ENCODE data around the gene KBTBD4. TPM values are rescaled to one million over a fixed set of nuclear protein-coding genes. Genes with fewer than 3 reads are reported as not detected.
"Not testable (repeated sequence)": the region's sequence is repeated elsewhere in the genome, so short reads cannot be mapped to it uniquely, and the experiment has no call there.

The KBTBD4 gene
- polyA plus RNA-seq, 4 donors, result 9.8 to 13.7 (median 12.0) TPM

GRCh38 chr11:47564366-47564765 lies 14.4 kb downstream of the KBTBD4 start:
- not testable (repeated sequence) for H3K4me1 ChIP-seq (ENCODE audit: control insufficient read depth in 3 of 3, insufficient read depth in 2 of 3, low read depth in 1 of 3, low read length in 2 of 3); DNase-seq; FAIRE-seq; H3K27ac ChIP-seq (ENCODE audit: low read depth in 1 of 3, low read length in 2 of 3); H3K27me3 ChIP-seq (ENCODE audit: control insufficient read depth in 3 of 3, insufficient read depth in 3 of 3, low read length in 3 of 3); H3K4me3 ChIP-seq (ENCODE audit: low read depth in 1 of 3, low read length in 3 of 3); H3K9me3 ChIP-seq (ENCODE audit: control insufficient read depth in 2 of 2, insufficient read depth in 1 of 2, low read depth in 1 of 2, low read length in 1 of 2); H3K36me3 ChIP-seq (ENCODE audit: control insufficient read depth in 3 of 3, insufficient read depth in 2 of 3, low read depth in 1 of 3, low read length in 3 of 3)
- 88 to 92% (median 91%) methylated on average over 10 of the region's 10 CpGs for WGBS, 3 donors

- not testable (repeated sequence) for H3K36me3 ChIP-seq (ENCODE audit: control insufficient read depth in 3 of 3, insufficient read depth in 2 of 3, low read depth in 1 of 3, low read length in 3 of 3); H3K9me3 ChIP-seq (ENCODE audit: control insufficient read depth in 2 of 2, insufficient read depth in 1 of 2, low read depth in 1 of 2, low read length in 1 of 2); H3K4me3 ChIP-seq (ENCODE audit: low read depth in 1 of 3, low read length in 3 of 3); FAIRE-seq; H3K27ac ChIP-seq (ENCODE audit: low read depth in 1 of 3, low read length in 2 of 3); H3K4me1 ChIP-seq (ENCODE audit: control insufficient read depth in 3 of 3, insufficient read depth in 2 of 3, low read depth in 1 of 3, low read length in 2 of 3); DNase-seq; H3K27me3 ChIP-seq (ENCODE audit: control insufficient read depth in 3 of 3, insufficient read depth in 3 of 3, low read length in 3 of 3)
- WGBS, 3 donors, result 86 to 92% (median 87%) methylated on average over 4 of the region's 4 CpGs
Measured at GRCh38 chr11:47562393-47562792, 16.4 kb downstream of the KBTBD4 start.

DNA sequence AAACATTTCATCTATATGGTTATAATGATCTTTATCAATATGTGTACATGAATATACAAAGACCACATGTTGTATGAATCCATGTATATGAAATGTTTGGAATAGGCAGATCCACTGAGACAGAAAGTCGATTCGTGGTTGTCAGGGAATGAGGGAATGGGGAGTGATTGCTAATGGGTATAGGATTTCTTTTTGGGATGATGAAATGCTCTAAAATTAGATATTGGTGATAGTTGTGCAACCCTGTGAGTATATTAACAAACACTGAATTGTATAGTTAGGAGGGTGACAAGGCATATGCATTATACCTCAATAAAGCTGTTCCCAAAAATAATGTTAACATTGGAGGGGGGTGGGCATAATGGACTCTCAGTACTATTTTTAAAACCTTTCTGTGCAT lies 18.3 kb downstream of the KBTBD4 start:
- peaks cover 0 to 5% (median 0%) of the 10 kb centered on the region in 3 donors for H3K4me1 ChIP-seq (ENCODE audit: control insufficient read depth in 3 of 3, insufficient read depth in 2 of 3, low read depth in 1 of 3, low read length in 2 of 3)
- WGBS, 3 donors, result 88 to 94% (median 89%) methylated on average over 2 of the region's 2 CpGs
- no peak overlapping the region for H3K4me3 ChIP-seq (ENCODE audit: low read depth in 1 of 3, low read length in 3 of 3)
- H3K27ac ChIP-seq (ENCODE audit: low read depth in 1 of 3, low read length in 2 of 3), result no peak overlapping the region
- H3K9me3 ChIP-seq (ENCODE audit: control insufficient read depth in 2 of 2, insufficient read depth in 1 of 2, low read depth in 1 of 2, low read length in 1 of 2), result no peaks in the 10 kb centered on the region
- DNase-seq (no peak), FAIRE-seq (no peak)
- no peaks in the 10 kb centered on the region for H3K36me3 ChIP-seq (ENCODE audit: control insufficient read depth in 3 of 3, insufficient read depth in 2 of 3, low read depth in 1 of 3, low read length in 3 of 3)
- no peaks in the 10 kb centered on the region for H3K27me3 ChIP-seq (ENCODE audit: control insufficient read depth in 3 of 3, insufficient read depth in 3 of 3, low read length in 3 of 3)

- H3K27ac ChIP-seq (ENCODE audit: low read depth in 1 of 3, low read length in 2 of 3), result no peak overlapping the region
- 97% methylated on average over 1 of the region's 1 CpG for WGBS, 3 donors
- H3K4me3 ChIP-seq (ENCODE audit: low read depth in 1 of 3, low read length in 3 of 3), result no peak overlapping the region
- DNase-seq (no peak), FAIRE-seq (peak; percentile 99)
- no peaks in the 10 kb centered on the region for H3K4me1 ChIP-seq (ENCODE audit: control insufficient read depth in 3 of 3, insufficient read depth in 2 of 3, low read depth in 1 of 3, low read length in 2 of 3)
- no peaks in the 10 kb centered on the region for H3K9me3 ChIP-seq (ENCODE audit: control insufficient read depth in 2 of 2, insufficient read depth in 1 of 2, low read depth in 1 of 2, low read length in 1 of 2)
- H3K36me3 ChIP-seq (ENCODE audit: control insufficient read depth in 3 of 3, insufficient read depth in 2 of 3, low read depth in 1 of 3, low read length in 3 of 3), result no peaks in the 10 kb centered on the region
- no peaks in the 10 kb centered on the region for H3K27me3 ChIP-seq (ENCODE audit: control insufficient read depth in 3 of 3, insufficient read depth in 3 of 3, low read length in 3 of 3)
Measured at GRCh38 chr11:47558695-47559094, 20.1 kb downstream of the KBTBD4 start.

DNA sequence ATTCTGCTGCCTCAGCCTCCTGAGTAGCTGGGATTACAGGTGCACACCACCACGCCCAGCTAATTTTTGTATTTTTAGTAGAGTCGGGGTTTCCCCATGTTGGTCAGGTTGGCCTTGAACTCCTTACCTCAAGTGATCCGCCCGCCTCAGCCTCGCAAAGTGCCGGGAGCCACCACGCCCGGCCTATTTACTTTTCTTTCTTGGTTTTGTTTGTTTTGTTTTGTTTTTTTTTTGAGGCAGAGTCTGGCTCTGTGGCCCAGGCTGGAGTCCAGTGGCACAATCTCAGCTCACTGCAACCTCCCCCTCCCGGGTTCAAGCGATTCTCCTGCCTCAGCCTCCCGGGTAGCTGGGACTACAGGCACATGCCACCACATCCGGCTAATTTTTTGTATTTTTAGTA lies 21.8 kb downstream of the KBTBD4 start:
- not testable (repeated sequence) for H3K27me3 ChIP-seq (ENCODE audit: control insufficient read depth in 3 of 3, insufficient read depth in 3 of 3, low read length in 3 of 3); FAIRE-seq; DNase-seq; H3K27ac ChIP-seq (ENCODE audit: low read depth in 1 of 3, low read length in 2 of 3); H3K4me1 ChIP-seq (ENCODE audit: control insufficient read depth in 3 of 3, insufficient read depth in 2 of 3, low read depth in 1 of 3, low read length in 2 of 3); H3K9me3 ChIP-seq (ENCODE audit: control insufficient read depth in 2 of 2, insufficient read depth in 1 of 2, low read depth in 1 of 2, low read length in 1 of 2); H3K4me3 ChIP-seq (ENCODE audit: low read depth in 1 of 3, low read length in 3 of 3); H3K36me3 ChIP-seq (ENCODE audit: control insufficient read depth in 3 of 3, insufficient read depth in 2 of 3, low read depth in 1 of 3, low read length in 3 of 3)
- 72 to 81% (median 76%) methylated on average over 12 of the region's 12 CpGs for WGBS, 3 donors

GRCh38 chr11:47553406-47553743 lies 25.4 kb downstream of the KBTBD4 start:
- 1 to 14% (median 11%) methylated on average over 9 of the region's 9 CpGs for WGBS, 3 donors
- FAIRE-seq, result no peak
- Histone ChIP-seq H3K36me3 (ENCODE audit: control insufficient read depth in 3 of 3, insufficient read depth in 2 of 3, low read depth in 1 of 3, low read length in 3 of 3) (peaks cover 0 to 2% (median 0%) of the 10 kb centered on the region in 3 donors), H3K4me1 (ENCODE audit: control insufficient read depth in 3 of 3, insufficient read depth in 2 of 3, low read depth in 1 of 3, low read length in 2 of 3) (peaks cover 0 to 13% (median 10%) of the 10 kb centered on the region in 3 donors), H3K27ac (ENCODE audit: low read depth in 1 of 3, low read length in 2 of 3) (peak overlapping the region; percentile 63 to 79 (median 78)), H3K27me3 (ENCODE audit: control insufficient read depth in 3 of 3, insufficient read depth in 3 of 3, low read length in 3 of 3) (no peaks in the 10 kb centered on the region), H3K4me3 (ENCODE audit: low read depth in 1 of 3, low read length in 3 of 3) (peak overlapping the region; percentile 25 to 89 (median 72)), H3K9me3 (ENCODE audit: control insufficient read depth in 2 of 2, insufficient read depth in 1 of 2, low read depth in 1 of 2, low read length in 1 of 2) (no peaks in the 10 kb centered on the region)
- DNase-seq, result no peak

GRCh38 chr11:47552566-47553405 lies 26.0 kb downstream of the KBTBD4 start, which contains the start of gene CELF1:
TSS of gene CELF1 (minus strand) at chr11:47553132. CDS start at chr11:47499523, 53,609 bp downstream.
- 0 to 2% (median 1%) methylated on average over 53 to 89 of the region's 89 CpGs for WGBS, 3 donors
- DNase-seq (peak; percentile 92 to 98), FAIRE-seq (no peak)
- peak within 1 kb of the TSS; percentile 83 to 99 (median 89) for H3K4me3 ChIP-seq (ENCODE audit: low read depth in 1 of 3, low read length in 3 of 3)
- H3K9me3 ChIP-seq (ENCODE audit: control insufficient read depth in 2 of 2, insufficient read depth in 1 of 2, low read depth in 1 of 2, low read length in 1 of 2), result no peaks in the 10 kb centered on the region
- H3K27ac ChIP-seq (ENCODE audit: low read depth in 1 of 3, low read length in 2 of 3), result peak within 1 kb of the TSS; percentile 89 to 97 (median 91)
- peaks cover 0 to 6% (median 0%) of the 10 kb centered on the region in 3 donors for H3K36me3 ChIP-seq (ENCODE audit: control insufficient read depth in 3 of 3, insufficient read depth in 2 of 3, low read depth in 1 of 3, low read length in 3 of 3)
- no peaks in the 10 kb centered on the region for H3K27me3 ChIP-seq (ENCODE audit: control insufficient read depth in 3 of 3, insufficient read depth in 3 of 3, low read length in 3 of 3)
- peaks cover 0 to 13% (median 10%) of the 10 kb centered on the region in 3 donors for H3K4me1 ChIP-seq (ENCODE audit: control insufficient read depth in 3 of 3, insufficient read depth in 2 of 3, low read depth in 1 of 3, low read length in 2 of 3)

DNA sequence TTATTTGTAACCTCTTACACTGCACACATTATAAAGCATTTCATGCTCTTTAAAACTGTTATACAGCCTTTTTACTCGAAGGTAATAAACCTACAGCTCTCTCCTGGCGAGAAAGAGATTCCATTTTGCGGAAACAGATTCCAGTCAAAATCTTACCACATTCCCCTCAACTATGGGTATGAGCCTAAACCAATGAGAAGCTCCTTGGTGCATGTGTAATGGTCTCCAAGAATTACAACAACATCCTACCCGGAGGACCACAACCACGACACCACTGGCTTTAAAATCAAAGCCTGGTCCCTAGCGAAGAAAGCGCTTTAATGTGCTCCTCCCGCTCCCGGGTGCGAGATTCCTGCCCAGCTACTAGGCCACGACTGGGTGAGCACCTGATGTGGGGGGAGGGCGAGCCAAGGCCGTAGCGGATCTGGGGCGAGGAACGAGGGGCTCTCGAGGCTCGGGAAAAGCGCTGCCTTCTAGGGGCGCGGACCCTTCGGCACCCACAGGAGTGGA lies 26.7 kb downstream of the KBTBD4 start:
- no peaks in the 10 kb centered on the region for H3K27me3 ChIP-seq (ENCODE audit: control insufficient read depth in 3 of 3, insufficient read depth in 3 of 3, low read length in 3 of 3)
- H3K27ac ChIP-seq (ENCODE audit: low read depth in 1 of 3, low read length in 2 of 3), result peak overlapping the region; percentile 89 to 97 (median 91)
- WGBS, 3 donors, result 0 to 2% (median 2%) methylated on average over 22 of the region's 22 CpGs
- H3K36me3 ChIP-seq (ENCODE audit: control insufficient read depth in 3 of 3, insufficient read depth in 2 of 3, low read depth in 1 of 3, low read length in 3 of 3), result peaks cover 0 to 8% (median 0%) of the 10 kb centered on the region in 3 donors
- FAIRE-seq, result no peak
- H3K4me1 ChIP-seq (ENCODE audit: control insufficient read depth in 3 of 3, insufficient read depth in 2 of 3, low read depth in 1 of 3, low read length in 2 of 3), result peaks cover 0 to 13% (median 10%) of the 10 kb centered on the region in 3 donors
- peak overlapping the region; percentile 83 to 99 (median 89) for H3K4me3 ChIP-seq (ENCODE audit: low read depth in 1 of 3, low read length in 3 of 3)
- DNase-seq, result peak; percentile 33 to 70
- H3K9me3 ChIP-seq (ENCODE audit: control insufficient read depth in 2 of 2, insufficient read depth in 1 of 2, low read depth in 1 of 2, low read length in 1 of 2), result no peaks in the 10 kb centered on the region

Data from small intestine (tissue), 7 donors.